Thoracic aorta (tissue), 2 donors: ENCODE data around the gene AKT2. TPM values are rescaled to one million over a fixed set of nuclear protein-coding genes. Genes with fewer than 3 reads are reported as not detected.

Experiments used
- ATAC-seq: fragments of 150-250 bp; one replicate; pipeline ENCODE4 v1.8.0; 2017; ENCODE audit warnings: low read depth; ENCODE audit not compliant: insufficient number of reproducible peaks, low FRiP score
- DNase-seq: peaks from one replicate; pipeline ENCODE4 v3.0.0-alpha.2; 2020; ENCODE audit warnings: low spot score
- H3K27ac ChIP-seq, 2 donors: fragments of 200-600 bp; sonication (generic); 1 replicate in 1 of 2; 2 replicates in 1 of 2; pipeline ENCODE4 v1.5.1; 2016; ENCODE audit warnings: mild to moderate bottlenecking in 2 of 2, moderate library complexity in 2 of 2
- H3K27me3 ChIP-seq: fragments of 200-600 bp; sonication (generic); replicated peaks from 2 replicates; pipeline ENCODE4 v1.6.0; 2016; ENCODE audit warnings: mild to moderate bottlenecking; ENCODE audit not compliant: insufficient read depth
- H3K36me3 ChIP-seq: fragments of 200-600 bp; sonication (generic); one replicate; pipeline ENCODE4 v1.5.1; 2016
- H3K4me1 ChIP-seq, 2 donors: fragments of 200-600 bp; sonication (generic); 1 replicate in 1 of 2; 2 replicates in 1 of 2; pipeline versions ENCODE4 v1.5.1 to v1.6.0; 2016; ENCODE audit warnings: low read depth in 2 of 2, mild to moderate bottlenecking in 1 of 2; ENCODE audit not compliant: control insufficient read depth in 1 of 2
- H3K4me3 ChIP-seq: fragments of 200-600 bp; sonication (generic); 2 replicates; pipeline ENCODE4 v1.5.1; 2016; ENCODE audit warnings: mild to moderate bottlenecking
- H3K9me3 ChIP-seq: fragments of 200-600 bp; sonication (generic); 2 replicates; pipeline ENCODE4 v1.5.1; 2016
- total RNA-seq, 2 donors: library from RNA; depleted of rRNA; stranded (reverse); fragments of >200 nt; gene quantifications; one replicate each; pipeline versions ENCODE4 v1.1.0 to v1.2.3, GENCODE V29; 2016
- TF ChIP-seq, protein P1 (sequence below): fragments of 200-600 bp; sonication (generic); IDR thresholded peaks from one replicate; pipeline ENCODE4 v1.5.1; 2019; ENCODE audit warnings: antibody characterized with exemption

AKT2 gene
- total RNA-seq, 2 donors from 2014 or later, result 94.5 to 138 TPM

DNA sequence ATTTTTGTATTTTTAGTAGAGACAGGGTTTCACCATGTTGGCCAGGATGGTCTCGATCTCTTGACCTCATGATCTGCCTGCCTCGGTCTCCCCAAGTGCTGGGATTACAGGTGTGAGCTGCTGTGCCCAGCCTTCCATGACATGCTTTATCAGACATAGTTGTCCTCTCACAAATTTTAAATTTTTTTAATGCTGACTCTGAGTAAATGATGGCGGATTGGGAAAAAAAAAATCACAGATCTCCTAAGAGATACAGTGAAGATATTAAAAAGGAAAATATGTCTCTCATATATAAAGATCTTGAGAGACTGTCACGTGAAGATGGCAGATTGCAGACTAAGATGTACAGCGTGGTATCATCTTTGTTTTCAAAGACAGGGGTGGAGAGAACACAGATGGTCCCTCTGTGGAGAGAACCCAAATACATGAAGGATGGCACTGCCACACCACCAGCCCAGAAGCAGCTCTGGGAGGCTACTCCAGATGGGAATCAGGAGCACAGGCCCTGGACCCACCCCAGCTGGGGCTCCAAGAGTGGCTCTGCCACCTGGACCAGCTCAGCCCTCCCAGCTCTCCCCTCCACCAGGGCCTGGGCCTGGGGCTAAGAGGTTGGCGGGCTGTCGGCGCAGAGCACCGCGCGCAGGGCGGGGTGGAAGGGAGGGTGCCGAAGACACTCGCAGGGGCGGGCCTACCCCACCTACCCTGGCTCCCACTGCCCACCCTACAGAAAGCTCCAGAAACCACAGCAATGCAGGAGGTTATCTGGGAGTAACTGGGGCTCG is 38.7 kb downstream of the AKT2 start:
- Histone ChIP-seq H3K27me3 (no peaks in the 10 kb centered on the region), H3K4me1 (peaks cover 0 to 13% of the 10 kb centered on the region in 2 donors), H3K36me3 (peaks cover 9% of the 10 kb centered on the region), H3K9me3 (no peaks in the 10 kb centered on the region), H3K4me3 (no peak overlapping the region), H3K27ac (no peak overlapping the region)
- ATAC-seq (no peak), DNase-seq (no peak)
- TF ChIP-seq, protein P1, sequence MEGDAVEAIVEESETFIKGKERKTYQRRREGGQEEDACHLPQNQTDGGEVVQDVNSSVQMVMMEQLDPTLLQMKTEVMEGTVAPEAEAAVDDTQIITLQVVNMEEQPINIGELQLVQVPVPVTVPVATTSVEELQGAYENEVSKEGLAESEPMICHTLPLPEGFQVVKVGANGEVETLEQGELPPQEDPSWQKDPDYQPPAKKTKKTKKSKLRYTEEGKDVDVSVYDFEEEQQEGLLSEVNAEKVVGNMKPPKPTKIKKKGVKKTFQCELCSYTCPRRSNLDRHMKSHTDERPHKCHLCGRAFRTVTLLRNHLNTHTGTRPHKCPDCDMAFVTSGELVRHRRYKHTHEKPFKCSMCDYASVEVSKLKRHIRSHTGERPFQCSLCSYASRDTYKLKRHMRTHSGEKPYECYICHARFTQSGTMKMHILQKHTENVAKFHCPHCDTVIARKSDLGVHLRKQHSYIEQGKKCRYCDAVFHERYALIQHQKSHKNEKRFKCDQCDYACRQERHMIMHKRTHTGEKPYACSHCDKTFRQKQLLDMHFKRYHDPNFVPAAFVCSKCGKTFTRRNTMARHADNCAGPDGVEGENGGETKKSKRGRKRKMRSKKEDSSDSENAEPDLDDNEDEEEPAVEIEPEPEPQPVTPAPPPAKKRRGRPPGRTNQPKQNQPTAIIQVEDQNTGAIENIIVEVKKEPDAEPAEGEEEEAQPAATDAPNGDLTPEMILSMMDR, result no peak

DNA sequence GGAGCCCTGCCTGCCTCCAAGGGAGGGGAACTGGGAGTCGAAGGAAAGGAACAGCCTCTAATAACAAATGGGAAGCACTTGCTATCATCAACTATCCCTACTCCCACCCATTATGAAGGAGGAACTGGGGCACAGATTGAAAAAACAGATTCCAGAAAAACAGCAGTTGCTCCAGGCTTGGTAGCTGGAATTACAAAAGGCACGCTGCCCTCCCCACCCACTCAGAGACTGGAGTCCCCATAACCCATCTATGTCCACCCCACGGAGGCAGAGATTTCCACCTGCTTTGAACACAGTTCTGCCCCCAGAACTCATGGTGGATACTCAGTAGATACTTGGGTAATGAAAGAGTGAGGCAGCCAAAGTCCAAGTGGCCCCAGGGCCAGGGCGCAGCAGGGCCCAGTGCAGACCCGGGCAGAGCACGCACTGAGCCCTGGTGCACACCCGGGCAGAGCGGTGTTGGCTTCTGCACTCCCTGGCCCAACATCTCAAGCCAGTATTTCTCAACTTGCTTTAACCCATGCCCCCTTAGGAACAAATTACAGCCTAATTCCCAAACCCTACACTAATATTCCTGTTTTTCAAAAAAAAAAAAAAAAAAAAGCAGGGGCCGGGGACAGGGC is 39.5 kb downstream of the AKT2 start:
- DNase-seq (no peak), ATAC-seq (no peak)
- Histone ChIP-seq H3K4me1 (peaks cover 0 to 13% of the 10 kb centered on the region in 2 donors), H3K36me3 (peaks cover 15% of the 10 kb centered on the region), H3K27ac (no peak overlapping the region), H3K27me3 (no peaks in the 10 kb centered on the region), H3K4me3 (no peak overlapping the region), H3K9me3 (no peaks in the 10 kb centered on the region)
- TF ChIP-seq, protein P1, result no peak

DNA sequence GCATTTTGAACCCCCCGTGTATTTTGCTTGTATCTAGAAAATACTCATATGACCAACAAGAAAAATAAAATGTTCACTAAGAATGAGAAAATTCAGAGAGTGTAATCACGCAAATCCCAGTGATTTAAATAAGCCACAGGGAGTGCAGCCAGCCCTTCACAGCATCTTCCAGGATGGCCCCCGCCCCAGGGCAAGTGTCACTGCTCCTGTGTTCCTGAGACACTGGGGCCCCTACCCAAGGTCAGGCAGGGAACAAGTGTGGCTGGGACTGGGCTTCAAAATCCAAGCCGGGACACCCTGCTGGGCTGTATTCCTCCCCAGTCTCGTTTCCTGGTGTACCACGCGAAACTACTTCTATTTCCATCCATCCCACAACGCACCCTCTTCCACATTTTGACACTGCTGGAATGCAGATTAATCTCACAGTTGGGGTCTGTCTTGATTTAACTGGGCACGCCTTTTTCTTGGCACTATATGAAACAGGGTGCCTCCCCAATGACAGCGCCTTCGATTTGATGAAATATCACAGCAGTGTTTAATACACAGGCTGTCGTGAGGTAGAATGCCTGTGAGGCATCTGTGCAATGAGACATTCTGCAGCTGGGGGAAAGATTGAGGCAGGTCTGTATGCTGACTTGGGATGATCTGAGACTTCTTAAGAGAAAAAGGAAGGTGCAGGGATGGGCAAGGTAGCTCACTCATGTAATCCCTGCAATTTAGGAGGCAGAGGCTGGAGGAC is 40.4 kb downstream of the AKT2 start:
- Histone ChIP-seq H3K4me3 (no peak overlapping the region), H3K9me3 (no peaks in the 10 kb centered on the region), H3K36me3 (peaks cover 20% of the 10 kb centered on the region), H3K27me3 (no peaks in the 10 kb centered on the region), H3K27ac (no peak overlapping the region), H3K4me1 (peaks cover 0 to 13% of the 10 kb centered on the region in 2 donors)
- no peak for DNase-seq
- ATAC-seq, result no peak
- TF ChIP-seq, protein P1, result no peak

DNA sequence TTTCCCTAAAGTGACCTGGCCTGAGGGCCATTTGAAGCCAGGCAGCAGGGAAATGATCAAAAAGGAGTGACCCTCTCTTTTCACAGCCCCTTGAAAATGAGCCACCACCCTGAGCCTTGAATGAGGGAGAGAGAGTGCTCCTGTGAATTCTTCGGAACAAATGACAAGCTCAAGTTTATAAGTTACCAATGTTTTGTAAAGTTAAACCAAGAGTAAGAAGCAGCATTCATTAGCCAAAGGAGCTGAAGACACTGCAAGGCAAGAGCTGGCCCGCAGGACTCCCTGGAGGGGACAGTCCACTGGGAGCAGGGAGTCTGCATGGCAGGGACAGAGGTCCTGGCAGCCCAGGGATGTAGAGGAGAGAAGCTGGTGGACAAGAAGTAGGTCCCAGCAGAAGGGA is 42.0 kb downstream of the AKT2 start:
- DNase-seq (no peak), ATAC-seq (no peak)
- H3K36me3 ChIP-seq, result peaks cover 32% of the 10 kb centered on the region
- no peaks in the 10 kb centered on the region for H3K27me3 ChIP-seq
- TF ChIP-seq, protein P1, result no peak
- H3K27ac ChIP-seq, result no peak overlapping the region
- no peaks in the 10 kb centered on the region for H3K9me3 ChIP-seq
- H3K4me1 ChIP-seq, result peaks cover 0 to 13% of the 10 kb centered on the region in 2 donors
- no peak overlapping the region for H3K4me3 ChIP-seq

DNA sequence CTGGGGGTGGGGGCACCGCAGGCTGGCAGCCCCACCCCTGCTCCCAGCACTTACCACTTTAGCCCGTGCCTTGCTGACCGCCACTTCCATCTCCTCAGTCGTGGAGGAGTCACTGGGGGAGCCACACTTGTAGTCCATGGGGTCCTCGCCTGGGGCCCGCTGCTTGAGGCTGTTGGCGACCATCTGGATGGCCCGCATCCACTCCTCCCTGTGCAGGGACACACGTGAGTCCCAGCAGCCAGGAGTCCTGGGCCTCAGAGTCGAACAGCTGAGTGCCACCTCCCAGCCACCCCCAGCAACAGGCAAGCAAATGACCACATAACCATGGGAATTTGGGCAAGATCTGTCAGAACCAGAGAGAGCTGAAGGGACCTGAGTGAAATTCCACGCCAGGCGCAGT is 42.7 kb downstream of the AKT2 start:
- H3K36me3 ChIP-seq, result peaks cover 39% of the 10 kb centered on the region
- H3K9me3 ChIP-seq, result no peaks in the 10 kb centered on the region
- DNase-seq (no peak), ATAC-seq (no peak)
- no peak overlapping the region for H3K4me3 ChIP-seq
- no peaks in the 10 kb centered on the region for H3K27me3 ChIP-seq
- peaks cover 0 to 13% of the 10 kb centered on the region in 2 donors for H3K4me1 ChIP-seq
- no peak overlapping the region for H3K27ac ChIP-seq
- TF ChIP-seq, protein P1, result no peak
